H1 (cell line): ENCODE measurements around the gene DUSP10. TPM values are rescaled to one million over a fixed set of nuclear protein-coding genes. Genes with fewer than 3 reads are reported as not detected.

Experiments
- CTCF ChIA-PET: fragments of 300-600 bp; sonication (Branson Sonifier 250); formaldehyde crosslinking; loops from one replicate; lab custom pipeline; 2021; ENCODE audit not compliant: partially characterized antibody; lab: Charles Lee
- POLR2A ChIA-PET: fragments of 300-600 bp; sonication (Branson Sonifier 250); formaldehyde crosslinking; loops from one replicate; lab custom pipeline; 2021; ENCODE audit warnings: inconsistent platforms; ENCODE audit not compliant: partially characterized antibody; lab: Charles Lee
- DNase-seq, 2 experiments: peaks; one replicate each; pipeline versions ENCODE4 v3.0.0 to v3.0.0-alpha.2; 2010 to 2022; ENCODE audit warnings: low spot score in 2 of 2, low read depth in 1 of 2, mixed read lengths in 1 of 2
- FAIRE-seq: peaks from 2 replicates; lab custom pipeline; 2011; peaks lifted over from hg19 to GRCh38; lab: Jason Lieb, UNC
- H2AFZ ChIP-seq: 2 replicates; pipeline ENCODE4 v1.8.1; 2012; ENCODE audit warnings: low read length, inconsistent platforms
- H2AK5ac ChIP-seq: 2 replicates; pipeline ENCODE4 v1.6.1; 2013; ENCODE audit warnings: low read depth, low read length
- H2BK120ac ChIP-seq: replicated peaks from 2 replicates; pipeline ENCODE3; 2013; ENCODE audit warnings: low read depth, low read length, inconsistent platforms
- H2BK12ac ChIP-seq: 2 replicates; pipeline ENCODE4 v1.6.1; 2013; ENCODE audit warnings: low read depth, low read length
- H2BK15ac ChIP-seq: 2 replicates; pipeline ENCODE4 v1.6.1; 2013; ENCODE audit warnings: low read length
- H2BK20ac ChIP-seq: 2 replicates; pipeline ENCODE4 v1.6.1; 2013; ENCODE audit warnings: low read length
- H2BK5ac ChIP-seq: 2 replicates; pipeline ENCODE4 v1.6.1; 2013; ENCODE audit warnings: low read depth, low read length
- H3K14ac ChIP-seq: 2 replicates; pipeline ENCODE4 v1.6.1; 2013; ENCODE audit warnings: inconsistent platforms; ENCODE audit not compliant: insufficient read length
- H3K18ac ChIP-seq: 2 replicates; pipeline ENCODE4 v1.6.1; 2013; ENCODE audit warnings: low read length; ENCODE audit errors: extremely low read depth
- H3K23ac ChIP-seq: 2 replicates; pipeline ENCODE4 v1.6.1; 2013; ENCODE audit warnings: inconsistent platforms; ENCODE audit not compliant: insufficient read length
- H3K23me2 ChIP-seq: 2 replicates; pipeline ENCODE4 v1.6.1; 2013; ENCODE audit warnings: low read depth, low read length
- H3K27ac ChIP-seq: 2 replicates; pipeline ENCODE4 v1.6.1; 2011; ENCODE audit warnings: low read depth, low read length, inconsistent platforms
- H3K27me3 ChIP-seq, 4 experiments: replicated peaks in 1 of 4; 1 replicate in 1 of 4; 2 replicates in 3 of 4; pipeline versions ENCODE4 v1.6.1 to v1.8.1; 2011 to 2013; ENCODE audit warnings: low read length in 3 of 4, mild to moderate bottlenecking in 3 of 4, inconsistent platforms in 2 of 4, mixed read lengths in 2 of 4, moderate library complexity in 1 of 4; ENCODE audit not compliant: control insufficient read depth in 3 of 4, insufficient read depth in 3 of 4; ENCODE audit errors: extremely low read depth in 1 of 4
- H3K36me3 ChIP-seq, 4 experiments: 2 replicates each; pipeline versions ENCODE4 v1.6.1 to v1.8.1; 2011 to 2013; ENCODE audit warnings: mild to moderate bottlenecking in 4 of 4, low read length in 3 of 4, moderate library complexity in 2 of 4, control low read depth in 1 of 4, inconsistent platforms in 1 of 4; ENCODE audit not compliant: insufficient read depth in 4 of 4, control insufficient read depth in 2 of 4
- H3K4ac ChIP-seq: replicated peaks from 2 replicates; pipeline ENCODE3; 2013; ENCODE audit warnings: low read length, low read depth, mixed read lengths, inconsistent platforms; ENCODE audit not compliant: insufficient read length
- H3K4me1 ChIP-seq, 4 experiments: replicated peaks in 1 of 4; 1 replicate in 1 of 4; 2 replicates in 3 of 4; pipeline versions ENCODE4 v1.6.1 to v1.8.1; 2011 to 2013; ENCODE audit warnings: low read length in 3 of 4, inconsistent platforms in 2 of 4, mixed read lengths in 1 of 4; ENCODE audit not compliant: insufficient read depth in 4 of 4, control insufficient read depth in 3 of 4
- H3K4me2 ChIP-seq, 2 experiments: 2 replicates each; pipeline versions ENCODE4 v1.6.1 to v1.8.1; 2011 to 2013; ENCODE audit warnings: low read depth in 2 of 2, low read length in 2 of 2, control low read depth in 1 of 2, inconsistent platforms in 1 of 2, mild to moderate bottlenecking in 1 of 2; ENCODE audit not compliant: insufficient read depth in 1 of 2
- H3K4me3 ChIP-seq, 4 experiments: fragments of 200-600, 300-600 bp in 1 of 4; sonication (generic), shearing (Covaris generic), sonication (Bioruptor Twin) in 1 of 4; 2 replicates each; pipeline versions ENCODE4 v1.5.1 to v1.8.1; 2011 to 2016; ENCODE audit warnings: low read length in 4 of 4, low read depth in 3 of 4, control low read depth in 2 of 4, inconsistent platforms in 2 of 4, mild to moderate bottlenecking in 2 of 4, mixed read lengths in 1 of 4, moderate library complexity in 1 of 4; ENCODE audit not compliant: insufficient read depth in 2 of 4; ENCODE audit errors: extremely low read depth in 1 of 4
- H3K56ac ChIP-seq: replicated peaks from 2 replicates; pipeline ENCODE3; 2013; ENCODE audit warnings: low read depth, mild to moderate bottlenecking, mixed read lengths, low read length, inconsistent platforms; ENCODE audit not compliant: insufficient read length
- H3K79me1 ChIP-seq: 2 replicates; pipeline ENCODE4 v1.6.1; 2013; ENCODE audit warnings: low read depth, low read length, control low read depth
- H3K79me2 ChIP-seq, 2 experiments: 2 replicates each; pipeline versions ENCODE4 v1.6.1 to v1.8.1; 2012 to 2013; ENCODE audit warnings: low read length in 2 of 2, mild to moderate bottlenecking in 2 of 2, inconsistent platforms in 1 of 2; ENCODE audit not compliant: insufficient read depth in 2 of 2, control insufficient read depth in 1 of 2
- H3K9ac ChIP-seq, 4 experiments: replicated peaks in 1 of 4; 1 replicate in 1 of 4; 2 replicates in 3 of 4; pipeline versions ENCODE4 v1.6.1 to v1.8.1; 2011 to 2013; ENCODE audit warnings: low read depth in 3 of 4, low read length in 3 of 4, control low read depth in 2 of 4, mild to moderate bottlenecking in 2 of 4, moderate library complexity in 2 of 4, inconsistent platforms in 1 of 4; ENCODE audit errors: extremely low read depth in 1 of 4
- H3K9me3 ChIP-seq, 2 experiments: 2 replicates each; pipeline versions ENCODE4 v1.6.1 to v1.8.1; 2012 to 2013; ENCODE audit warnings: mild to moderate bottlenecking in 2 of 2, moderate library complexity in 2 of 2, control low read depth in 1 of 2, inconsistent platforms in 1 of 2, low read depth in 1 of 2, low read length in 1 of 2, mixed read lengths in 1 of 2; ENCODE audit not compliant: insufficient read depth in 2 of 2
- H4K20me1 ChIP-seq, 2 experiments: replicated peaks in 1 of 2; 2 replicates each; pipeline versions ENCODE3 to v1.8.1; 2011 to 2013; ENCODE audit warnings: inconsistent platforms in 2 of 2, low read length in 2 of 2, mild to moderate bottlenecking in 1 of 2; ENCODE audit not compliant: insufficient read depth in 2 of 2, control insufficient read depth in 1 of 2
- H4K5ac ChIP-seq: 2 replicates; pipeline ENCODE4 v1.6.1; 2013; ENCODE audit warnings: low read length, low read depth, mixed read lengths, inconsistent platforms; ENCODE audit not compliant: insufficient read length
- H4K8ac ChIP-seq: 2 replicates; pipeline ENCODE4 v1.8.0; 2013; ENCODE audit warnings: mild to moderate bottlenecking, moderate library complexity, low read length, inconsistent platforms; ENCODE audit not compliant: insufficient read depth; ENCODE audit errors: extremely low read depth
- H4K91ac ChIP-seq: replicated peaks from 2 replicates; pipeline ENCODE3; 2013; ENCODE audit warnings: low read length, mixed read lengths, inconsistent platforms; ENCODE audit not compliant: insufficient read length
- ATF2 ChIP-seq: IDR thresholded peaks from 2 replicates; pipeline ENCODE4 v1.6.1; 2012; ENCODE audit warnings: low read length, inconsistent platforms
- CEBPB ChIP-seq: IDR thresholded peaks from 2 replicates; pipeline ENCODE4 v1.6.1; 2012; ENCODE audit warnings: low read depth, low read length
- CREB1 ChIP-seq: IDR thresholded peaks from 2 replicates; pipeline ENCODE4 v1.6.1; 2012; ENCODE audit warnings: inconsistent platforms
- GABPA ChIP-seq: IDR thresholded peaks from 2 replicates; pipeline ENCODE4 v1.6.1; 2011; ENCODE audit warnings: mild to moderate bottlenecking, low read length, moderate library complexity, borderline replicate concordance; ENCODE audit not compliant: insufficient read depth
- JUN ChIP-seq: IDR thresholded peaks from 2 replicates; pipeline ENCODE4 v1.6.1; 2011; ENCODE audit warnings: low read depth, mild to moderate bottlenecking, improper control_type of control experiment, low read length
- JUND ChIP-seq: IDR thresholded peaks from 2 replicates; pipeline ENCODE4 v1.6.1; 2011; ENCODE audit warnings: mild to moderate bottlenecking, improper control_type of control experiment, low read length
- KDM4A ChIP-seq: IDR thresholded peaks from one replicate; pipeline ENCODE4 v1.7.1; 2012; ENCODE audit warnings: low read depth, mild to moderate bottlenecking, moderate library complexity, low read length, inconsistent platforms; ENCODE audit not compliant: severe bottlenecking
- MAFK ChIP-seq: IDR thresholded peaks from 2 replicates; pipeline ENCODE4 v1.6.1; 2012; ENCODE audit warnings: low read depth, mild to moderate bottlenecking, improper control_type of control experiment, low read length
- MAX ChIP-seq: IDR thresholded peaks from 2 replicates; pipeline ENCODE4 v1.6.1; 2012; ENCODE audit warnings: inconsistent platforms
- NANOG ChIP-seq: IDR thresholded peaks from 2 replicates; pipeline ENCODE4 v1.6.1; 2011; ENCODE audit warnings: low read length, low read depth, mild to moderate bottlenecking, inconsistent platforms; ENCODE audit not compliant: insufficient read depth, poor library complexity, severe bottlenecking
- SAP30 ChIP-seq: fragments of 300-600 bp; sonication (generic); IDR thresholded peaks from 2 replicates; pipeline ENCODE4 v1.7.1; 2012; ENCODE audit warnings: low read length, moderate library complexity, mild to moderate bottlenecking, inconsistent platforms; ENCODE audit not compliant: insufficient read depth, insufficient replicate concordance
- WGBS, 2 experiments: shearing (Covaris generic) in 1 of 2; methylation state at CpG; one replicate each; pipeline versions ENCODE4 v1.1.6 to v1.1.7; 2013 to 2015; ENCODE audit warnings: low lambda C conversion rate in 2 of 2, mixed read lengths in 2 of 2, inconsistent platforms in 1 of 2, low coverage in 1 of 2, missing lambda C conversion rate in 1 of 2; ENCODE audit not compliant: insufficient replicate concordance in 2 of 2, insufficient coverage in 1 of 2, insufficient read length in 1 of 2; ENCODE audit errors: extremely low coverage in 1 of 2, missing lambda C conversion rate in 1 of 2; 5-methylcytosine and 5-hydroxymethylcytosine counted together
- polyA plus RNA-seq, 7 experiments: library from polyadenylated mRNA; depleted of rRNA in 3 of 7; stranded (reverse) in 5 of 7; unstranded in 2 of 7; fragments of >200 nt in 5 of 7; fragments of 200-250 nt in 2 of 7; gene quantifications; 1 replicate in 5 of 7; 2 replicates in 1 of 7; 4 replicates in 1 of 7; pipeline versions ENCODE4 v1.2.1 to v1.2.3, GENCODE V29; 2011 to 2013; ENCODE audit warnings: missing spikeins in 2 of 7, mixed read lengths in 2 of 7
- total RNA-seq: library from RNA; stranded (reverse); fragmentation: NEBNext Ultra II Directional; extraction: Animal tissue kit (Norgen Biotek cat#: 25700); gene quantifications from 2 replicates; pipeline ENCODE4 v1.2.1, GENCODE V29; 2021

Gene DUSP10
- total and polyA plus RNA-seq, 2 of the 8 experiments (the other 6 are each of a cell fraction or from before 2014, with no cell fraction given) = 1.2 TPM

- Histone ChIP-seq H3K79me2 (no peaks in the 10 kb centered on the region), H3K18ac (no peak overlapping the region; the same call in 1 of the 2 replicates), H3K9ac (no peak overlapping the region; a peak in 1 of 7 replicates), H3K14ac (no peak overlapping the region), H4K5ac (no peak overlapping the region), H4K20me1 (no peaks in the 10 kb centered on the region), H3K79me1 (no peaks in the 10 kb centered on the region), H3K56ac (no peak overlapping the region), H3K4me1 (no peaks in the 10 kb centered on the region), H2BK120ac (no peak overlapping the region), H3K27ac (no peak overlapping the region), H2BK5ac (no peak overlapping the region), H3K9me3 (no peaks in the 10 kb centered on the region), H2AFZ (no peak overlapping the region), H3K27me3 (no peaks in the 10 kb centered on the region; a peak in 1 of 7 replicates), H2BK20ac (no peak overlapping the region), H2AK5ac (0 out of 2 replicates have a peak overlapping the region, but pooled peaks have one; percentile 24), H3K36me3 (no peaks in the 10 kb centered on the region), H2BK12ac (no peak overlapping the region), H3K4me2 (no peak overlapping the region), H4K8ac (no peak overlapping the region), H4K91ac (no peak overlapping the region), H3K23ac (no peak overlapping the region), H3K23me2 (no peaks in the 10 kb centered on the region), H3K4ac (no peak overlapping the region), H2BK15ac (no peak overlapping the region), H3K4me3 (no peak overlapping the region)
- ChIA-PET CTCF (interaction anchor here (0.6 to 1.2 kb wide), 2 partner anchors 12 to 395 kb away, joined by 3 to 6 read pairs; no protein-coding TSS in a partner anchor), POLR2A (interaction anchor here (0.9 kb wide), 1 partner anchor 11 kb away, joined by 3 read pairs; no protein-coding TSS in a partner anchor)
- 86% methylated on average over 6 of the region's 6 CpGs; no CpG with 5 or more reads in 1 of the 2 experiments for WGBS, 2 experiments
- DNase-seq = no peak
- no peak for FAIRE-seq
- TF ChIP-seq GABPA (no peak), KDM4A (no peak), MAX (no peak), JUN (no peak), MAFK (no peak), CEBPB (no peak), CREB1 (no peak), SAP30 (no peak), JUND (no peak), NANOG (no peak), ATF2 (no peak)
These were observed 12.0 kb downstream of the DUSP10 start for GRCh38 chr1:221729771-221730330.
